HL-60/S4 treated with phorbol 12-myristate 13-acetate at 8.2 ng/mL for 4 days and 3 days (cell line): ENCODE results near the gene FIG4.
"Not testable (repeated sequence)": the region's sequence is repeated elsewhere in the genome, so short reads cannot be mapped to it uniquely, and the experiment has no call there.

ENCODE experiments used
- in situ Hi-C: fragments of 300-500 bp; cut with MboI; formaldehyde crosslinking; loops from 2 replicates; pipeline ENCODE4 v1.15.0; 2022; ENCODE audit warnings: low sequenced_read_pairs

The FIG4 gene

DNA sequence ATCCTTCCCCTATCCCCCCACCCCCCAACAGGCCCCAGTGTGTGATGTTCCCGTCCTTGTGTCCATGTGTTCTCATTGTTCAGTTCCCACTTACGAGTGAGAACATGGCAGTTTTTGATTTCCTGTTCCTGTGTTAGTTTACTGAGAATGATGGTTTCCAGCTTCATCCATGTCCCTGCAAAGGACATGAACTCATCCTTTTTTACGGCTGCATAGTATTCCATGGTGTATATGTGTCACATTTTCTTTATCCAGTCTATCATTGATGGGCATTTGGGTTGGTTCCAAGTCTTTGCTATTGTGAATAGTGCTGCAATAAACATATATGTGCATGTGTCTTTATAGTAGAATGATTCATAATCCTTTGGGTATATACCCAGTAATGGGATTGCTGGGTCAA lies 53.7 kb downstream of the FIG4 start:
- in situ Hi-C loops = not testable (repeated sequence)

DNA sequence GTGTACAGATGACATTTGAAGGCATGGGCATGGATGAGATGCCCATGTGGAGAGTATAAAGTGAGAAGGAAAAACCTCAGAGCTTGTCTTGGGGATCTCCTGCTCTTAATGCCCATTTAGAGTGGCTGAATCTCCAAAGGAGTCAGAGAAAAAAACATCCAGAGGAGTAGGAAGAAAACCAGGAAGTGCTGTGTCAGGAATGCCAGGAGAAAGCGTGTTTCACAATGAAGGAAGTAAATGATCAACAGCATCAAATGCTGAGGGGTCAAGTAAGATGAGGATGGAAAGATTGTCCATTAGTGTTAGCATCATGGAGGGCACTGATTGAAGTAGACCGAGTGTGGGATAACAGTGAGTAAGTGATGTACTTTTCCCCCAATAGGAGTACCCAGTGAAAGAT lies 56.1 kb downstream of the FIG4 start:
- in situ Hi-C loops = no loop called here

DNA sequence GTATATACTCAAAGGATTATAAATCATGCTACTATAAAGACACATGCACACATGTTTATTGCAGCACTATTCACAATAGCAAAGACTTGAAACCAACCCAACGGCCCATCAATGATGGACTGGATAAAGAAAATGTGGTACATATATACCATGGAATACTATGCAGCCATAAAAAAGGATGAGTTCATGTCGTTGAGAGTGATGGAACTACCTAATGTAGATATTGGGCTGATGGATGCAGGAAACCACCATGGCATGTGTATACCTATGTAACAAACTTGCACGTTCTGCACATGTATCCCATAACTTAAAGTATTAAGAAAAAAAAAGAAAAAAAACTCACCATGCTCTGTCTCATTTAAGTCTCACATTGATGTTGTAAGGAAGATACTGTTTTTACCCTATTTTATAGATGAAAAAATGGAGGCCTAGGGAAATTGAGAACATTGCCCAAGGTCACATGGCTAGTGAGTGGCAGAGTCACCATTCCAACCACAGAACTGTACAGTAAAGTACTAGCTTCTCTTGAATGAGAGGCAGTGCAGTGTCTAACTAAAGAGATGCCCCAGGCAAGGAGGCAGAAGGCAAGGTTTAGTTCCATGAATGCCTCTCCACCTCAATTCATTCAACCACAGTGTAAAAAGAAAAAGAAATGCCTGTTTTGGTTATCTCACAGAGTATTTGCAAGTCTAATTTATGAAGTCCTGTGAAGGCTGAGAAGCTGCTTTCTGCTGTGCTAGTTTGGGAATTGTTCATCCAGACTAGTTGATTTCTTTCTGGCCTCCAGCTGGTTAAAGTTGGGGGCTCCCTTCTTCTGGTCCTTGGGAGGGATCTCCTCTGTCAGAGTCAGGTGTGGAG lies 68.2 kb downstream of the FIG4 start:
- in situ Hi-C loops = no loop called here

DNA sequence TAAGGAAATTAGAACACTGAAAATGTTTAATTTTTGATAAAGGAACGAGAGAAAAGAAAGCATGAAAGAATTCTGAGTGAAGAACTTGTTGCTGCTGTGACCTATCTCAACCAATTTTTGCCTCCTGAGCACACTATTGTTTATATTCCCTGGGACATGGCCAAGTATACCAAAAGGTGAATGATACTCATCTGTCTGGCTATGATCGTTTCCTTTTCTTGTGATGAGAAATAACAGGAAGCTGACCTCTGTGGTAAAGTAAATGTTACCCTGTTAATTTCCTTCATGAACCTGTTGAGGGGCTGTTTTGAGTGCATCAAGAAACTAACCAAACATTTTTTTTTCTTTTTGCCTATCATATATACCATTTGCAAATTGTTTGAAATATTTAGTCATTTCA lies 69.1 kb downstream of the FIG4 start:
- in situ Hi-C loops = no loop called here

DNA sequence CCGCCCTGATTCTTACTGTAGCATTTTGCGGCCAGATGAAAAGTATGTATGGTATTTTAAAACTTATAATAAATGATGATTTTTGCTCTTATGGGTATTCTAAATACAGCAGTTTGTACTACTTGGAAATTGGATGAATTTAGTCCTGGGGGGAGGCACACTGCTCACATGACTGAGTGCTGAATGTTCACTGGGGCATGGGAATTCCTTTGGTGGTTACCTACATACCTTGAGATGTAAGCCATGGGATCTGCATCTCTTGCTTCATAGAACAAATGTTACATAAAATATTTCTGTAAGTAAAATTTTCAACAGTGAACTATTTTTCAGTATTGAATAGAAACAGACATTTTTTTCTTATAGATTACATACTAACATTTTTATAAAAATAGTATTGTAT lies 71.1 kb downstream of the FIG4 start:
- in situ Hi-C loops = no loop called here

DNA sequence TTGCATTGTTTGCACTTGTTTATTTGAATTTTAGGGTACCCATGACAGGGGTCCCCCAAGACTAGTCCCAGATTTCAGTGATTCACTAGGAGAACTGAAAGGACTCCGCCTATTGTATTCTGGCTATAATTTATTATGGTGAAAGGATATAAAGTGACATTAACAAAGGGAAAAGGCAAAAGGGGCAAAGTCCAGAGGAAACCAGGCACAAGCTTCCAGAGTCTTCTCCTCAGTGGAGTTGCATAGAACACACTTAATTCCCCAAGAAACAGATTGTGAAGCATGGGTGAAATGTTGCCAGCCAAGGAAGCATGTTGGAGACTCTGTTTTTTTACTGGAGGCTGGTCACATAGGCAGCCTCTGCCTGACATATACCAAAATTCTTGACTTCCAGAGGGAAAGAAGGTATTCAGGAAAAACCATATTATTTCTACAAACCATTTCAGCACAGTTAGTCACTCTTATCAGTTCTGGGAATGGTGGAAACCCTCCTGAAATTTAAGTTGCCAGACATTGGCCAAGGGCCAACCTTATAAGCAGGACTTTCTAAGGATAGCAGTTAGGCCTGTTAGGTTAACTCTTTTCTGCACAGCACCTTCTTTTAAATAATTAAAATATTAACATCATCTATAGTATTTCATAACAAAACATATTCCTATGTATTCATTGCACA lies 71.8 kb downstream of the FIG4 start:
- in situ Hi-C loops = no loop called here

DNA sequence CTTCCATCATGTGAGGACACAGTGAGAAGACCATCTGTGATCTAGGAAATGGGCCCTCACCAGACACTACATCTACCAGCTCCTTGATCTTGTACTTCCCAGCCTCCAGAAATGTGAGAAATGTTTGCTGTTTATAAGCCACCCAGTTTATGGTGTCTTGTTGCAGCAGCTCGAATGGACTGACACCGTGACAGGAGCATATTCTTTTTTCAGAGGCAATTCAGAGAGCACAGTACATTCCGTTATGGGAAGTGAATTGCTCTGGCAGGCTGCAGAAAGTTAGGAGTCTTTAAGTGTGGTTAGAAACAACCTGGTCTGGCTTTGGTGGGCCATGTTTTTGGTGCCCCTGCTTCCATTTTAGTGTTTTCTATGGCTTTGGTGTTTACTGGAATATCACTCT lies 75.1 kb downstream of the FIG4 start:
- in situ Hi-C loops = no loop called here

DNA sequence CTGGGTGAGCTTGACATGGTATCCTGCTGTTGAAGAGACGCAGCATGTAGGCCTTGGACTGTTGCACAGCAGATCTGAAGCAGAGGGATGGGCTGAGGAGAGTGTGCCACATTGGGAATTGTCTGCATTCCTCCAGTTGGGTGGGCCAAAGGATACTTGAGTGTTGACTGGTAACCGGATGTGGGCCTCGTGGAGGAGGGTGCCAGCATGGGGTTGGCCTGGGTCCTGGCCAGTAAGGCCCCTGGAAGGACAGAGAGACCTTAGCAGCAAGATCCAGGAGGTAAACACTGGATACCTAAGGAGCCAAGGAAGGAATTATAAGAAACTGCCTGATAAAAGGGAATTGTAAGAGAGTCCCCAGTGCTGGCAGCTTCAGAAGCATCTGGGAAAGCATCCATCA lies 76.9 kb downstream of the FIG4 start:
- in situ Hi-C loops = no loop called here

DNA sequence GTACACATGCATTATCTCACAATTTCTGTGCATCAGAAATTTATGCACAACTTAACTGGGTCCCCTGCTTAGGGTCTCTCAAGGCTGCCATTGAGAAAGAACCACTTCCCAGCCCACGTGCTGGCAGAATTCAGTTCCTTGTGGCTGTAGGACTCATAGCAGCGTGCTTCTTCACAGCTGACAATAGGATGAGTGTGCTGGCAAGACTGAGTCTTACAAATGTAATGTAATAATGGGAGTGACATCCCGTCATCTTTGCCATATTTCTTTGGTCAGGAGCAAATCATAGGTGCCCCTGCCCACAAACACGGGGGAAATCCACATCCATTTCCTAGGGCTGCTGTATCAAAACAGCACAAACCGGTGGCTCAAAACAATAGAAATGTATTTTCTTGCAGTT lies 77.4 kb downstream of the FIG4 start:
- in situ Hi-C loops = no loop called here

DNA sequence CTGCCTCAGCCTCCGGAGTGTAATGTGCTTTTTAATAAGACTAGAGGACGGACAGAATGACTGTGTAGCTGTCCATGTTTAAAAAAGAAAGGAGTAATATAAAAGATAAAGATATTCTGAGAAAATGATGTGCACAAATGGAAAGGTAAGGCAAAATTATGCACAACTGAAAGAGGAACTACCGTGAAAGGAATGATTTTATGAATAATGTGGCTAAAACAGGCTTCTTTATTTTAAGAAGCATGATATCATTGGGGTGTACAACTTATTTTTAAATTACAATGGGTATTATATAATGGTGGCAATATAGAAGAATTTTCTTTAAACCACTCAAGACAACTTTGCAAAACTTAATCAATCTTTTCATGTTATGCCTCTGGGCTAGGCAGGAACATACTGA lies 78.1 kb downstream of the FIG4 start:
- in situ Hi-C loops = no loop called here

DNA sequence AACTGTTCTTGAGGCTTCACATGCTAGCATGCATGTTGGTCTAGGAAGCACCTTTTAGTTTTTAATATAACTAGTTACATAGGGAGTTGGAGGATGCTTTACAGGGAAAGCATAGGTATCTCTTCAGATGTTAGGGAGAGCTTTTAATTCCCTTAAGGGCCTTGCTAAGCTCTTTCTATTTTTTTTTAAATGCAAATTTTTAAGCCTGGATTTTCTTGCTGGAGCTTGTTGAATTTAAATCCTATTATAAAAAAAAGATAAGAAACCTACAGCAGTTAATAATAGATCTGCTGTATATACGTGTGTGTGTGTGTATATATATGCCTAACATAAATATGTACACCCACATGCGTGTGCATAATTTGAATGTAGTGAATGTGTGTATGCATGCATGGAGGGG lies 79.0 kb downstream of the FIG4 start:
- in situ Hi-C loops = no loop called here

DNA sequence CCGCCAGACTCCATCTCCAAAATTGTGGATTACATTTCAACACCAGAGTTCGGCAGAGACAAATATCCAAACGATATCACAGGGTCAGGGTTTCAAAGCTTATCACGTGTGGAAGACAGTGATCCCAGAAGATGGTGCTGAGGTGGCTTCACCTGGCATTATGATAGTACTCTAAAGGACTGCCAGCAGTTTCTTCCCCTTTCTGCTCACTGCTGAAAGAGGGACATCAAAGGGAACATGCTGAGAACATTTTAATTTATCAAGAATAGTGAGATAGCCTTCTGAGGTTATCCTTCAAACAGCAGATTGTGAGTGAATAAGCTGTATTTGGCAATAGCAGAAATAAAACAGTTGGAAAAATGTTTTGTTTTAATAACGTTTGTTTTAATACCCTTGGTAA lies 79.7 kb downstream of the FIG4 start:
- in situ Hi-C loops = no loop called here

DNA sequence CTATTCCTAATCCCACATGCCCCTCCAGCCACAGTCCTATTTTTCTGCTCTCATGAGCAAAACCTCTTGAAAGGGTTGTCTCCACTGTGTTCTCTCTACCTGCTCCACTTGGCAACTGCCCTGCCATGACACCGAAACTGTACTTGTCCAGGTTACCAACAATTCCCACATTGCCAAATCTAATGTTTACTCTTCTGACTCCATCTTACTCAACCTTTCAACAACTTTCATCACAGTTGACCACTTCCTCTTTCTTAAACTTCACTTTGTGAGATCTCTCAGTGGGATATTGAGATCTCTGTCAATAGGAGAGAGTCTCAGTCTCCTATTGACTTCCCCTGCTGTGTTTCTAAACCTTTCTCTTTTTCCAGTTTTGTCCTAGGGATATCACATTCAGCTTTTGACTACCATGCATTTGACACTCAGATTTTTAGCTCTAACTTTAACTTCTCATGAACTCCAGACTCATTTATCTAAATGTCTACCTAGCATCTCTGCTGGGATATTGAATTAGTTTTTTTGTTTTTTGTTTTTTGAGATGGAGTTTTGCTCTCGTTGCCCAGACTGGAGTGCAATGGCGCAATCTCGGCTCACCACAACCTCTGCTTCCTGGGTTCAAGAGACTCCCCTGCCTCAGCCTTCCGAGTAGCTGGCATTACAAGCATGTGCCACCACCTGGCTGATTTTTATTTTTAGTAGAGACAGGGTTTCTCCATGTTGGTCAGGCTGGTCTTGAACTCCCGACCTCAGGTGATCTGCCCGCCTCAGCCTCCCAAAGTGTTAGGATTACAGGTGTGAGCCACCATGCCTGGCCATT lies 81.1 kb downstream of the FIG4 start:
- in situ Hi-C loops = not testable (repeated sequence)

DNA sequence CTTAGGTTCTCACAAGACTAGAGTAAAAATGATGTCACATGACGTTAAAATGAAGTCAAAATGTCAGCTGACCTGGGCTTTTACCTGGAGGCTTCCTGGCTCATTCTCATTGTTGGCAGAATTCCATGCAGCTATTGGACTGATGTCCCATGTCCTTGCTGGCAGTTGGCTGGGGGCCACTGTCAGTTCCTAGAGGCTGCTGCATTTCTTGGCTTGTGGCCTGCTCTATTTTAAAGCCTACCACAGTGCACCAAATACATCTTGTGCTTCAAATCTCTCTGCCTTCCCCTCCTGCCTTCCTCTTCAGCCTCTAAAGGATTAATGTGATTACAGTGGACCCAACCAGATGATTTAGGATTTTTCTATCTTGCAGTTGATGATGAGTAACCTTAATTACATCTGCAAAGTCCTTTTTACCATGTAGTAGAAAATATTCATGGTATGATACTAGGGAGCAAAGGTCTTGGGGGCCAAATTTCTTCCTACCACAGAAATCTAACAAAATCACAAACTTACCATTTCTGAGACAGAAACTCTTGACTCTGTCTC lies 81.9 kb downstream of the FIG4 start:
- in situ Hi-C loops = no loop called here

DNA sequence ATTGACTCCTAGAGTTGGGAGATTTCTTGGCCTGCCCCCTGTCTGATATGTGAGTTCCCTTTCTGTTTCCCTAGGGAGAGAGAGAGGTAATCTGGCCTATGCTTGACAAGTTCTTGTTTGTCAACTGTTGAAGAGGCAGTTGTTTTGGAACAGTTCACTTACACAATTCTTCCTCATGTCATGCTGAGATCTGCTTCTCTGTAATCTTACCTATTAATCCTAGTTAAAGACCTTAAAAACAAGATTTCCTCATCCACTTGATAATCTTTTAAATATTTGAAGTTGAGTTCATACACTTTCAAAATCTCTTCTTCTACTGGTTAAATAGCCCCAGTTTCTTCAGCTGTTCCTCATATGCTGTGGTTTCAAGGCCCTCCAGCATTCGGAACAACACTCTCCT lies 89.9 kb downstream of the FIG4 start:
- in situ Hi-C loops = no loop called here

DNA sequence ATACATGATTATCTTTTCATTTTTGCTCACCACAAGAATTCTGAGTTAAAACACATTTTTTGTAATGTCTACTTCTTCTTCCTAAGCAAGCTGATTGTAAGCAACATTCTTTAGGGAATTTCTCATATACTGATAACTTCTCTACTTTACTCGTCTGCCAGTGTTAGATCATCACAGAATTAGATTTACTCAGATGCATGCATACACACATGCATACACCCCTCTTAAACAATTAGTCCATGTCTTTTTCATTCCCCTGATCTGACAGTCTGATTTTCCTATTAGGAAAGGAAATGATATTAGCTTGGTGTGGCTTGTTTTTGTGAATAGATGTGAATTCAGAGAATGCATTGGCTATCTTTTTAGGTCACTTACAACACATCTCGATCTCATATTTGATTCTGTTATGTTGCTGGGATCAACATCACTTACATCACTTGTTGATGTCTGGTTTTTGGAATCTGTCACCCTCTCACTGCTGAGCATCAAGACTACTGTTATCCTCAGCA lies 91.4 kb downstream of the FIG4 start:
- in situ Hi-C loops = no loop called here

DNA sequence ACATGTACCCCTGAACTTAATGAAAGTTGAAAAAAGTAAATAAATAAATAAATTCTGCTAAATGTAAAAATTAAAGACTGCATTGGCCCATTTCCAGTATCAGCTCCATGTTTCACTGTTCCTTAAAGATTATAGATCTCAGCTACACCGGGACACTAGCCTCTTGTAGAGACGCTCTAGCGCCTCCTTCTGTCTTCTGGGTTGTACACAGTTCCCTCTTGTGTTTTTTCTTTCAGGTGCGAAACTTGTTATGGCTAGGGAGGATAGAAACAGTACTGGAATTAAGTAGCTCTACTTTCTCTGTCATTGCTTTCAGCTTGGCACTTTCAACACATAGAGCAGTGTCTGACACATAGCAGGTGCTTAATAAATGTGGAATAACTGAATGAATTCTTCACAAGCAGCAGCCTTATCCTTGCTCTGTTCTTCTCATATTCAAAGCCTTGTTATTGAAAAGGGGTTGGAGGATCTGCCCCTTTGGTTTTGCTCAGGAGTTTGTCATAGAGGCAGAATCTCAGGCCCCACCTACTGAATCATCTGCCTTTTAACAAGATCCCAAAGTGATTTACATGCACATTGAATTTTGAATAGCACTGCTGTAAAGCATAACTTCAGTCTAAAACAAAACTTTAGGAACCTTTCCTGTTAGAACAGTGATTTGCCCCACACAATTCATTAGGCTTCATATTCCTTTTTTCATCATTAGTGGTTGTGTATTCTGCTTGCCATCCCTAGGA lies 92.3 kb downstream of the FIG4 start:
- in situ Hi-C loops = no loop called here

DNA sequence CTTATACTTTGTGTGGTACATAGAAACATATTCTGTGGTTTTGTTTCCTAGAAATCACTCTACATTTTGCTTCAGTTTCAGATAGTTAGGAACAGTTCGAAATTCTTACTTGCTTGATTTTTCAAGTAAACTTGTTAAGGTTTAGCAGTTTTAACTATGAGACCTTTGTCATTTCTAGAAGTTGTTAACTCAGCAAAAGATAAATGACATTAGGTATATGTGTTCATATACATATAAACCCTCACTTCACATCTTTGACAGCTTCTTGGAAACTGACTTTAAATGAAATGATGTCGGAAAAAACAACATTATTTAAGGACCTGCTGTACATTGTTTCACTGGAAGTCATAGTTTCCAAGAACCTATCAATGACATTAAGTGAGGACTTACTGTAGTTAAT lies 96.2 kb downstream of the FIG4 start:
- in situ Hi-C loops = no loop called here

DNA sequence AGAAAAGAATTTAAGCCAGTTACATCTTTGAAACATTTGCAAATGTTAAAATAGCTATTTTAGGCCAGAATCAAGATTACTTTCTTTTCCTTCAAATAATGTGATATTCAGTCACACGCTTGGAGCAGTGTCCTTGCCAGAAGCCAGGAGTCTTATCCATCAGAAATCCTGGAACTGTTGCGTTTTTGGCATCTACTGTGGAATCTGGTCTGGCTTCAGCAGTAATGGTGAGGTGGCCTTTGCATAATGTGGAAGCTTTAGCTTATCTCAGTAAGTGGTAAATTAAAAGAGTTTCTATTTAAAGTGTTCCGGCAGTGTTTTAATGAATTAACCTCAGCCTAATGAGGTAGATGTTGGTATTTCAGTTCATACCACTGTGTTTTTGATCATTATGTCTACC lies 97.6 kb downstream of the FIG4 start:
- in situ Hi-C loops = no loop called here

DNA sequence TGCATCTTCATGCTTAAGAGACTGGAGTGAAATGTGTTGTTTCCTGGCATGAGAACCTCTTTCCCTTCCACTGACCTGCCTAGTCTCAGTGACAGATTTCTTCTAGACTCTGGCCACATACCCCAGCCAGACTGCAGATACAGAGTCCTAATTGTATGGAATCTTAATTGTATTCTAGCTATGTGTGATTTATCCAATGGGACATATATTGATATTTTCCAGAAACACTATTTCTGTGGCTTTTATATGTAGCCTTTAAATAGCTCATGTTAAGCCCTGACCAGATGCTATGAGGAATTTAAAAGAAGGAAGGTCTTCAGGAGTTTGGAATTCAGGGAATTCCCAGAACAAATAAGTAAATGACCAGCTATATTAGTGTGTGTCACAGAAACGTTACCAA lies 99.0 kb downstream of the FIG4 start:
- in situ Hi-C loops = no loop called here

DNA sequence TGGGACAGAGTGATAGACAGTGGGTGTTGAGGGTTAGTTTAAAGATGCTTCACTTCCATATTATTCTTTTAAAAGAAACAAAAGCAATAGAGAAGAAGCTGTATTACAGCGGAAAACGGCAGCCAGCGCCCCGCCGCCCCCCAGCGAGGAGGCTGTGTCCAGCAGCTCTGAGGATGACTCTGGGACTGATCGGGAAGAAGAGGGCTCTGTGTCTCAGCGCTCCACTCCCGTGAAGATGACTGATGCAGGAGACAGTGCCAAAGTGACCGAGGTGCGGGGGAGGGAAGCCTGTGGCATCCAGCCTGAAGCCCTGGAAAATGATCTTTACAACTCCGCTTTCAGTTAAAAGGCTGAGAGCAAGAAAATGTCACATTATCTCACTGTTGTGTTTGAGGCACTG lies 100.2 kb downstream of the FIG4 start:
- in situ Hi-C loops = no loop called here
